ENCODE data around the gene HS6ST1. TPM values are rescaled to one million over a fixed set of nuclear protein-coding genes. Genes with fewer than 3 reads are reported as not detected.
A peak's percentile ranks its signal among the peaks of the same experiment; 100 is the strongest.

The HS6ST1 gene
- total and polyA plus RNA-seq, 2 of the 4 experiments (the other 2 are of a cell fraction) = 29.9 to 36.9 TPM

GRCh38 chr2:128301501-128301966 is 17.1 kb downstream of the HS6ST1 start:
- Histone ChIP-seq H4K20me1 (ENCODE audit: insufficient read depth, low read length) (peaks cover 58% of the 10 kb centered on the region), H3K56ac (ENCODE audit: extremely low read depth, insufficient read depth, low read length) (peak overlapping the region; percentile 46), H2AFZ (replicated peaks; ENCODE audit: low read length, poor library complexity) (peak overlapping the region; percentile 65), H3K4ac (ENCODE audit: low read depth, low read length) (peak overlapping the region; percentile 99), H3K27me3 (ENCODE audit: control insufficient read depth, insufficient read depth, low read length) (no peaks in the 10 kb centered on the region), H3K9ac (ENCODE audit: low read depth, low read length) (peak overlapping the region; percentile 58), H4K8ac (ENCODE audit: low read depth in 2 of 2, low read length in 2 of 2) (peak overlapping the region; percentile 95 to 96), H4K91ac (ENCODE audit: insufficient read depth, low read depth, low read length) (peak overlapping the region; percentile 100), H3K23ac (ENCODE audit: low read depth, low read length) (peak overlapping the region; percentile 92), H3K79me1 (ENCODE audit: low read depth in 1 of 2, low read length in 2 of 2) (peaks cover 42 to 90% of the 10 kb centered on the region in 2 experiments), H3K18ac (ENCODE audit: low read depth, low read length) (peak overlapping the region; percentile 80), H3K36me3 (ENCODE audit: control insufficient read depth, insufficient read depth, low read length) (peaks cover 32% of the 10 kb centered on the region), H4K5ac (ENCODE audit: low read depth, low read length) (peak overlapping the region; percentile 85), H3K9me1 (ENCODE audit: insufficient read depth, low read length) (peaks cover 46% of the 10 kb centered on the region), H2AK5ac (ENCODE audit: low read depth, low read length) (peak overlapping the region; percentile 97), H2BK20ac (ENCODE audit: low read depth, low read length) (peak overlapping the region; percentile 80), H3K14ac (replicated peaks; ENCODE audit: low read depth, low read length) (peak overlapping the region; percentile 79), H2BK120ac (ENCODE audit: low read depth, low read length) (peak overlapping the region; percentile 99), H3K4me3 (ENCODE audit: insufficient read depth, low read depth, low read length) (no peak overlapping the region), H3K4me2 (ENCODE audit: low read depth, low read length) (no peak overlapping the region), H2AK9ac (replicated peaks; ENCODE audit: low read depth, low read length, poor library complexity) (peak overlapping the region; percentile 43), H3K27ac (ENCODE audit: insufficient read depth, low read length) (peak overlapping the region; percentile 97), H3K9me3 (ENCODE audit: control insufficient read depth, insufficient read depth, low read length) (no peaks in the 10 kb centered on the region), H2BK15ac (ENCODE audit: low read depth, low read length) (peak overlapping the region; percentile 87; the same call in 2 of the 3 replicates), H3K4me1 (ENCODE audit: control insufficient read depth, insufficient read depth, low read length) (peaks cover 60% of the 10 kb centered on the region), H2BK5ac (ENCODE audit: low read depth, low read length, poor library complexity, severe bottlenecking) (peak overlapping the region; percentile 99)
- peak; percentile 99 for DNase-seq
- ATAC-seq (ENCODE audit: low read depth) = peak; percentile 53
- in situ Hi-C loops (cut with MboI; ENCODE audit: low sequenced_read_pairs) = loop anchor here (25.0 kb wide), 1 partner anchor 414 kb away; the partner anchor contains the start of gene AMMECR1L
- POLR2A ChIA-PET (ENCODE audit: unreplicated experiment) = interaction anchor here (0.7 kb wide), 1 partner anchor 393 kb away, joined by 3 read pairs; no protein-coding TSS in a partner anchor
- dilution Hi-C loops (cut with HindIII; ENCODE audit: low sequenced_read_pairs, unreplicated experiment) = no loop called here
- WGBS, 2 experiments (ENCODE audit: extremely low coverage in 2 of 2, insufficient read length in 1 of 2) = 24% methylated on average over 3 of the region's 13 CpGs; no CpG with 5 or more reads in 1 of the 2 experiments
- CTCF ChIA-PET = no interaction called here
- BruUV-seq (replicated peaks) = no TSS peak
- intact Hi-C loops (cut with micrococcal nuclease) = no loop called here
- TF ChIP-seq MAFK (IDR thresholded peaks at IDR 0.05; ENCODE audit: low read depth, low read length) = no peak
- TF ChIP-seq BHLHE40 (IDR thresholded peaks at IDR 0.05; ENCODE audit: low read depth, low read length) = peak; percentile 93
- TF ChIP-seq CEBPB (IDR thresholded peaks at IDR 0.05; ENCODE audit: low read depth, low read length) = no peak
- TF ChIP-seq, protein P1, sequence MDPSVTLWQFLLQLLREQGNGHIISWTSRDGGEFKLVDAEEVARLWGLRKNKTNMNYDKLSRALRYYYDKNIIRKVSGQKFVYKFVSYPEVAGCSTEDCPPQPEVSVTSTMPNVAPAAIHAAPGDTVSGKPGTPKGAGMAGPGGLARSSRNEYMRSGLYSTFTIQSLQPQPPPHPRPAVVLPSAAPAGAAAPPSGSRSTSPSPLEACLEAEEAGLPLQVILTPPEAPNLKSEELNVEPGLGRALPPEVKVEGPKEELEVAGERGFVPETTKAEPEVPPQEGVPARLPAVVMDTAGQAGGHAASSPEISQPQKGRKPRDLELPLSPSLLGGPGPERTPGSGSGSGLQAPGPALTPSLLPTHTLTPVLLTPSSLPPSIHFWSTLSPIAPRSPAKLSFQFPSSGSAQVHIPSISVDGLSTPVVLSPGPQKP (IDR thresholded peaks at IDR 0.05; ENCODE audit: borderline replicate concordance, low read depth, low read length) = no peak
- TF ChIP-seq RFX5 (IDR thresholded peaks at IDR 0.05; ENCODE audit: low read depth, low read length) = no peak
- peak; percentile 57; the same call in 1 of the 2 replicates for TF ChIP-seq NFE2L2 (IDR thresholded peaks at IDR 0.05; ENCODE audit: low read depth, low read length)
- TF ChIP-seq USF2 (IDR thresholded peaks at IDR 0.05; ENCODE audit: low read depth, low read length) = peak; percentile 53; the same call in 1 of the 2 replicates
- TF ChIP-seq, protein P2, sequence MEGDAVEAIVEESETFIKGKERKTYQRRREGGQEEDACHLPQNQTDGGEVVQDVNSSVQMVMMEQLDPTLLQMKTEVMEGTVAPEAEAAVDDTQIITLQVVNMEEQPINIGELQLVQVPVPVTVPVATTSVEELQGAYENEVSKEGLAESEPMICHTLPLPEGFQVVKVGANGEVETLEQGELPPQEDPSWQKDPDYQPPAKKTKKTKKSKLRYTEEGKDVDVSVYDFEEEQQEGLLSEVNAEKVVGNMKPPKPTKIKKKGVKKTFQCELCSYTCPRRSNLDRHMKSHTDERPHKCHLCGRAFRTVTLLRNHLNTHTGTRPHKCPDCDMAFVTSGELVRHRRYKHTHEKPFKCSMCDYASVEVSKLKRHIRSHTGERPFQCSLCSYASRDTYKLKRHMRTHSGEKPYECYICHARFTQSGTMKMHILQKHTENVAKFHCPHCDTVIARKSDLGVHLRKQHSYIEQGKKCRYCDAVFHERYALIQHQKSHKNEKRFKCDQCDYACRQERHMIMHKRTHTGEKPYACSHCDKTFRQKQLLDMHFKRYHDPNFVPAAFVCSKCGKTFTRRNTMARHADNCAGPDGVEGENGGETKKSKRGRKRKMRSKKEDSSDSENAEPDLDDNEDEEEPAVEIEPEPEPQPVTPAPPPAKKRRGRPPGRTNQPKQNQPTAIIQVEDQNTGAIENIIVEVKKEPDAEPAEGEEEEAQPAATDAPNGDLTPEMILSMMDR (conservative IDR thresholded peaks at IDR 0.05; ENCODE audit: low read depth, low read length) = no peak
- TF ChIP-seq RAD21 (IDR thresholded peaks at IDR 0.05; ENCODE audit: low read length) = no peak; the same call in 1 of the 2 replicates
- peak; percentile 51; the same call in 1 of the 2 replicates for TF ChIP-seq MAZ (IDR thresholded peaks at IDR 0.05; ENCODE audit: borderline replicate concordance, low read depth, low read length)
- TF ChIP-seq POLR2A (IDR thresholded peaks at IDR 0.05; ENCODE audit: low read depth, low read length) = peak; percentile 60
- peak; percentile 90 for TF ChIP-seq MXI1 (IDR thresholded peaks at IDR 0.05; ENCODE audit: borderline replicate concordance, low read depth, low read length)
- peak; percentile 86 for TF ChIP-seq RCOR1 (IDR thresholded peaks at IDR 0.05; ENCODE audit: insufficient replicate concordance, low read length)
- peak; percentile 94 for TF ChIP-seq FOS (IDR thresholded peaks at IDR 0.05; ENCODE audit: low read depth, low read length)
- no peak for TF ChIP-seq CHD1 (IDR thresholded peaks at IDR 0.05; ENCODE audit: low read depth, low read length)

Data from IMR-90 (cell line).